ENCODE measurements around the gene PIWIL1. TPM values are rescaled to one million over a fixed set of nuclear protein-coding genes. Genes with fewer than 3 reads are reported as not detected.

PIWIL1 gene
- total RNA-seq, 1 donor from 2014 or later: 0.08 TPM

DNA sequence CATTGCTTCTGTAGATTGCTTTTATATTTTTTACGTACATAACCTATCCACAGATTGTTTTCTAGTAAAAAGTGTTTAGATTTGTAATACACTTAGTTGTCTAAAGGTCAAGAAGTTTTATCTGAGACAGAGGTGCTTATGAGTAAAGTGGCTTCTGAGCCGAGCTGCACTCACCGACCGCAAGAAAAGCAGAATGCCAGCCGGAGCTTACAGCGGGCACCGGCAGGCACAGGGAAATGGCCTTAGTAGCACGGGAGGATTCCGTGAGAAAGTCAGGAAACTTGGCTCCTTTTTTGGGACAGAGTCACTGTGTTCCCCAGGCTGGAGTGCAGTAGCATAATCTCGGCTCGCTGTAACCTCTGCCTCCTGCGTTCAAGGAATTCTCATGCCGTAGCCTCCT, 29.8 kb downstream of the PIWIL1 start:
- H3K27me3 ChIP-seq (ENCODE audit: control insufficient read depth, insufficient read depth, low read length): no peaks in the 10 kb centered on the region
- H3K4me3 ChIP-seq (ENCODE audit: low read depth, low read length): no peak overlapping the region
- no peak for DNase-seq (ENCODE audit: low read depth)
- no peak for TF ChIP-seq CTCF (IDR thresholded peaks at IDR 0.05; ENCODE audit: insufficient read depth, low read length, poor library complexity, severe bottlenecking)
- H3K36me3 ChIP-seq (ENCODE audit: control insufficient read depth, insufficient read depth, low read length): no peaks in the 10 kb centered on the region

DNA sequence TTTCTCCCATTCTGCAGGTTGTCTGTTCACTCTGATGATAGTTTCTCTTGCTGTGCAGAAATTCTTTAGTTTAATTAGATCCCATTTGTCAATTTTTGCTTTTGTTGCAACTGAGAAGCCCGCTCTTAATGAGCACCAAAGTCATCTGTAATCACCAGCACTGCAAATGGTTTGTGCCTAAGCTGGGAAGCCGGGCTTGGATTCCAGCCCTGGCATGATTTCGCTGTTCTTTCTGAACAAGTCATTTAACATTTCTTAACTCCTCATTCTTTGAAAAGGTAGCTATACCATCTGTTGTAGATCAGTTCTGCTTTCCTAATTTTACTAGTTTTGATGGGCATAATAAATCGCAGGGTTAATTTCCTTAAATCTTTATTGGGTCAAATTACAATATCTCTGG, 32.1 kb downstream of the PIWIL1 start:
- no peak overlapping the region for H3K4me3 ChIP-seq (ENCODE audit: low read depth, low read length)
- H3K27me3 ChIP-seq (ENCODE audit: control insufficient read depth, insufficient read depth, low read length): no peaks in the 10 kb centered on the region
- no peak for TF ChIP-seq CTCF (IDR thresholded peaks at IDR 0.05; ENCODE audit: insufficient read depth, low read length, poor library complexity, severe bottlenecking)
- no peak for DNase-seq (ENCODE audit: low read depth)
- H3K36me3 ChIP-seq (ENCODE audit: control insufficient read depth, insufficient read depth, low read length): no peaks in the 10 kb centered on the region

DNA sequence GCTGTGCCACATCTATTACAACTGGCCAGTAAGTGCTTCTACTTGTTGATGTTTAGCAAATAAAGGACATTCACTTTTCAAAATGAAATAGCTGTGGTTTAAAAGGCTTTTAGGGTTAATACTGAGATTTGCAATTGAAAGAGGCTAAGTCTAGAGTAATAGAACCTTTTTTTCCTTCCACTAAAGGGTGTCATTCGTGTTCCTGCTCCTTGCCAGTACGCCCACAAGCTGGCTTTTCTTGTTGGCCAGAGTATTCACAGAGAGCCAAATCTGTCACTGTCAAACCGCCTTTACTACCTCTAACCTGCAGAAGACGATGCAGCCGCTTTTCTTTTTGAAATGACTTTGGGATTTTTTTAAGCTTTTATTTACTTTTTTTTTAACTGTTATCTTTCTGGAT, 33.6 kb downstream of the PIWIL1 start:
- DNase-seq (ENCODE audit: low read depth): no peak
- TF ChIP-seq CTCF (IDR thresholded peaks at IDR 0.05; ENCODE audit: insufficient read depth, low read length, poor library complexity, severe bottlenecking): no peak
- no peaks in the 10 kb centered on the region for H3K27me3 ChIP-seq (ENCODE audit: control insufficient read depth, insufficient read depth, low read length)
- H3K4me3 ChIP-seq (ENCODE audit: low read depth, low read length): no peak overlapping the region
- no peaks in the 10 kb centered on the region for H3K36me3 ChIP-seq (ENCODE audit: control insufficient read depth, insufficient read depth, low read length)

DNA sequence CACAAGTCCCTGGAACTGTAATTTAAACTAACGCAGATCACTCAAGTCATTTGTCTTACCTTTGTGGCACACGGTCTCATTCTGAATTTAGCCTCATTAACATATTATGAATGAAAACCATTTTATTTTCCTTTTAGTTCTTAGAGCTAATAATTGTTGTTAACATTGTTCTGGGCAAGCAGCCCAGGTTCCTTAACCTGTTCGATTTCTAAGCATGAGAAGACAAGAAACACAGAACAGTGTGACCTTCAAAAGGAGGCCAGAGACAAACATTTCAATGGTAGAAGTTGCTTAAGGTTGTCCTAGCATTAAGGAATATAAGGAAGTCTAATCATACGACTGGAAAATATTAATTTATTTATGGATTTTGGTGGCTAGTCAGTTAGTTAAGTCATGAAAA, 35.2 kb downstream of the PIWIL1 start:
- no peak for TF ChIP-seq CTCF (IDR thresholded peaks at IDR 0.05; ENCODE audit: insufficient read depth, low read length, poor library complexity, severe bottlenecking)
- no peak overlapping the region for H3K4me3 ChIP-seq (ENCODE audit: low read depth, low read length)
- DNase-seq (ENCODE audit: low read depth): no peak
- no peaks in the 10 kb centered on the region for H3K27me3 ChIP-seq (ENCODE audit: control insufficient read depth, insufficient read depth, low read length)
- no peaks in the 10 kb centered on the region for H3K36me3 ChIP-seq (ENCODE audit: control insufficient read depth, insufficient read depth, low read length)

DNA sequence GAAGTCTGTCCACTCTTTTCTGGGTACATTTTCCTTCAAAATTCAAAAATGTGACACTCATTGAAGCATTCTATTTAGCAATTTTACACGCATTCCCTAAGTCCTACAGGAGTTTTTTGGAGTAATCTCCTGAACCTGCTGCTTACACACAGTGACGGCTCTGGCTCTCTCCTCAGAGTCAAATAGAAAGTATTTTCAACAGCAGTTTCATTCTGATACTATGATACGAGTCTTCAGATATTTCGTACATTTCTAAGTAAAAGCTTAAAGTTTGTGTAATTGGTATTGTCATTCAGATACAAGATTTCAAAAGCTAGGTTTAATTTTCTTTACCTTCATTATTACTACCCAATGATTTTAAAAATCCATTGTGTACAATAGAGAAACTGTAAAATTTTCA, 36.4 kb downstream of the PIWIL1 start:
- Histone ChIP-seq H3K36me3 (ENCODE audit: control insufficient read depth, insufficient read depth, low read length) (no peaks in the 10 kb centered on the region), H3K4me3 (ENCODE audit: low read depth, low read length) (no peak overlapping the region), H3K27me3 (ENCODE audit: control insufficient read depth, insufficient read depth, low read length) (no peaks in the 10 kb centered on the region)
- DNase-seq (ENCODE audit: low read depth): no peak
- no peak for TF ChIP-seq CTCF (IDR thresholded peaks at IDR 0.05; ENCODE audit: insufficient read depth, low read length, poor library complexity, severe bottlenecking)

Measured in kidney epithelial cell (primary cell).